HL-60 (cell line): ENCODE results near the gene RFFL.

Experiments
- GABPA ChIP-seq: IDR thresholded peaks from 2 replicates; pipeline ENCODE4 v1.6.1; 2012; ENCODE audit warnings: low read depth
- POLR2AphosphoS5 ChIP-seq: IDR thresholded peaks from 2 replicates; pipeline ENCODE4 v1.6.1; 2012; ENCODE audit warnings: low read depth
- TF ChIP-seq, protein P1 (sequence below): IDR thresholded peaks from one replicate; pipeline ENCODE4 v1.5.1; 2011; ENCODE audit warnings: low read length, control low read depth, inconsistent platforms; ENCODE audit not compliant: insufficient read depth
- TF ChIP-seq, protein P2 (sequence below): IDR thresholded peaks from 2 replicates; pipeline ENCODE4 v1.6.1; 2012; ENCODE audit warnings: low read depth; ENCODE audit not compliant: insufficient replicate concordance

DNA sequence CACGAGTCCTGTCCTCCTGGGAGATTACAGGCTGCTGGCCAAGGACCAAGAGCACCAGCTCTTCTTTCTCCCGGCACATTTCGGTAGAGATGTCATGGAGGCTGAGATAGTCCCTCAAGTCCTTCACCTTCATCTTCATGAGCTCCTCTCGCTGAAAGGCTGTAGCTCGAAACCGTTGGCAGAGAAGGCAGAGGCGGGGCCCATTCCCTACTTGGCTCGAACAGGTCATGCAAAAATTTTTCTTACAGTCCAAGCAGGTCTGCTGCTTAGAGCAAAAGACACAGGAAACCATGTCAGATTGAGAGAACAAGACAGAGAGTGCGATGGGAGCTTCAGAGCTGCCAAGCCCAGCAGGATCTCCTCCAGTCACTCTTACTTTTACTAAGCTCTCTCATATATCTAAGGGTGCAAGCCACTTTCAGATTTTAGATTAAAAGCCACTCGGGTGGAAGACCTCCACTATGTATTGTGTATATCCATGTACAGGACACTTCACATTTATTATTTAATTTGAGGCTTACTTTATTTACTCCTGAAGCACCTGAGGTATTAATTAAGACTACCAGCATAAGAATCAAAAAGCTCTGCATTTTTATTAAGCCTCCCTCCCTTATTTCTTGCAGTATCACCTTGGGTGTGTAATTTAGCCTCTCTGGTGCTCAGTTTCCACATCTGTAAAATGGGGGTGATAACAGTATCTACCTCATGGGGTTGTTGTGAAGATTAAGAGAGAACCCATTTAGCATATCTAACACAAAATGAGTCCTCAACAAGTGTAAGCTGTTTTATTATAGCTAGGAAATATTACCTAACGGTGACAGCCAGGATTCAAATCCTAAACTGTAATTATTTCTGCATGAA lies 41.8 kb downstream of the RFFL start:
- TF ChIP-seq, protein P1, sequence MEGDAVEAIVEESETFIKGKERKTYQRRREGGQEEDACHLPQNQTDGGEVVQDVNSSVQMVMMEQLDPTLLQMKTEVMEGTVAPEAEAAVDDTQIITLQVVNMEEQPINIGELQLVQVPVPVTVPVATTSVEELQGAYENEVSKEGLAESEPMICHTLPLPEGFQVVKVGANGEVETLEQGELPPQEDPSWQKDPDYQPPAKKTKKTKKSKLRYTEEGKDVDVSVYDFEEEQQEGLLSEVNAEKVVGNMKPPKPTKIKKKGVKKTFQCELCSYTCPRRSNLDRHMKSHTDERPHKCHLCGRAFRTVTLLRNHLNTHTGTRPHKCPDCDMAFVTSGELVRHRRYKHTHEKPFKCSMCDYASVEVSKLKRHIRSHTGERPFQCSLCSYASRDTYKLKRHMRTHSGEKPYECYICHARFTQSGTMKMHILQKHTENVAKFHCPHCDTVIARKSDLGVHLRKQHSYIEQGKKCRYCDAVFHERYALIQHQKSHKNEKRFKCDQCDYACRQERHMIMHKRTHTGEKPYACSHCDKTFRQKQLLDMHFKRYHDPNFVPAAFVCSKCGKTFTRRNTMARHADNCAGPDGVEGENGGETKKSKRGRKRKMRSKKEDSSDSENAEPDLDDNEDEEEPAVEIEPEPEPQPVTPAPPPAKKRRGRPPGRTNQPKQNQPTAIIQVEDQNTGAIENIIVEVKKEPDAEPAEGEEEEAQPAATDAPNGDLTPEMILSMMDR: no peak
- TF ChIP-seq POLR2AphosphoS5 (no peak), GABPA (no peak)
- TF ChIP-seq, protein P2, sequence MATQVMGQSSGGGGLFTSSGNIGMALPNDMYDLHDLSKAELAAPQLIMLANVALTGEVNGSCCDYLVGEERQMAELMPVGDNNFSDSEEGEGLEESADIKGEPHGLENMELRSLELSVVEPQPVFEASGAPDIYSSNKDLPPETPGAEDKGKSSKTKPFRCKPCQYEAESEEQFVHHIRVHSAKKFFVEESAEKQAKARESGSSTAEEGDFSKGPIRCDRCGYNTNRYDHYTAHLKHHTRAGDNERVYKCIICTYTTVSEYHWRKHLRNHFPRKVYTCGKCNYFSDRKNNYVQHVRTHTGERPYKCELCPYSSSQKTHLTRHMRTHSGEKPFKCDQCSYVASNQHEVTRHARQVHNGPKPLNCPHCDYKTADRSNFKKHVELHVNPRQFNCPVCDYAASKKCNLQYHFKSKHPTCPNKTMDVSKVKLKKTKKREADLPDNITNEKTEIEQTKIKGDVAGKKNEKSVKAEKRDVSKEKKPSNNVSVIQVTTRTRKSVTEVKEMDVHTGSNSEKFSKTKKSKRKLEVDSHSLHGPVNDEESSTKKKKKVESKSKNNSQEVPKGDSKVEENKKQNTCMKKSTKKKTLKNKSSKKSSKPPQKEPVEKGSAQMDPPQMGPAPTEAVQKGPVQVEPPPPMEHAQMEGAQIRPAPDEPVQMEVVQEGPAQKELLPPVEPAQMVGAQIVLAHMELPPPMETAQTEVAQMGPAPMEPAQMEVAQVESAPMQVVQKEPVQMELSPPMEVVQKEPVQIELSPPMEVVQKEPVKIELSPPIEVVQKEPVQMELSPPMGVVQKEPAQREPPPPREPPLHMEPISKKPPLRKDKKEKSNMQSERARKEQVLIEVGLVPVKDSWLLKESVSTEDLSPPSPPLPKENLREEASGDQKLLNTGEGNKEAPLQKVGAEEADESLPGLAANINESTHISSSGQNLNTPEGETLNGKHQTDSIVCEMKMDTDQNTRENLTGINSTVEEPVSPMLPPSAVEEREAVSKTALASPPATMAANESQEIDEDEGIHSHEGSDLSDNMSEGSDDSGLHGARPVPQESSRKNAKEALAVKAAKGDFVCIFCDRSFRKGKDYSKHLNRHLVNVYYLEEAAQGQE: no peak
